HCT116 (cell line): ENCODE data around the gene MTUS2. TPM values are rescaled to one million over a fixed set of nuclear protein-coding genes. Genes with fewer than 3 reads are reported as not detected.

Source experiments
- ATAC-seq: fragments of 200-7000 bp; cut with Tn5 transposase; 2 replicates; pipeline ENCODE4 v1.9.1; 2020; ENCODE audit warnings: mild to moderate bottlenecking, moderate library complexity
- BruUV-seq: library from RNA; stranded (reverse); fragments of 400-500 nt; replicated peaks from 2 replicates; lab custom pipeline; 2021; lab: Mats Ljungman, UMichigan
- CTCF ChIA-PET: fragments of 300-600 bp; sonication (Branson Sonifier 250); formaldehyde crosslinking; loops from one replicate; lab custom pipeline; 2021; ENCODE audit warnings: antibody characterized with exemption; lab: Charles Lee
- POLR2A ChIA-PET: fragments of 300-600, 350-600 bp; sonication (Branson Sonifier 250); formaldehyde crosslinking; loops from one replicate; lab custom pipeline; 2021; ENCODE audit warnings: antibody characterized with exemption; lab: Charles Lee
- RAD21 ChIA-PET, 2 experiments: fragments of 300-600 bp; sonication (Branson Sonifier 250); formaldehyde crosslinking; loops; one replicate each; lab custom pipeline; 2023; ENCODE audit warnings: low total read pairs in 2 of 2; ENCODE audit not compliant: uncharacterized antibody in 2 of 2, unreplicated experiment in 2 of 2, low non-redundant PET in 1 of 2; lab: Charles Lee
- DNase-seq: peaks from one replicate; pipeline ENCODE4 v3.0.0-alpha.2; 2010; ENCODE audit warnings: low read depth, low spot score
- H2AFZ ChIP-seq: fragments of 200-600 bp; shearing (Covaris generic), sonication (generic); 2 replicates; pipeline ENCODE4 v1.6.1; 2017; ENCODE audit warnings: low read depth, mixed run types, mixed read lengths, antibody characterized with exemption, low read length; ENCODE audit not compliant: poor library complexity, severe bottlenecking
- H3K27ac ChIP-seq: 2 replicates; pipeline ENCODE4 v1.5.1; 2012; ENCODE audit warnings: low read depth, low read length
- H3K27me3 ChIP-seq: fragments of 200-600 bp; sonication (generic); 2 replicates; pipeline ENCODE4 v1.6.1; 2016; ENCODE audit warnings: mixed run types, low read length, mixed read lengths; ENCODE audit not compliant: insufficient read depth
- H3K36me3 ChIP-seq, 2 experiments: fragments of 200-500 bp in 1 of 2; fragments of 200-600 bp in 1 of 2; sonication (Bioruptor generic) in 1 of 2; sonication (generic) in 1 of 2; 2 replicates each; pipeline versions ENCODE4 v1.5.1 to v1.6.1; 2014 to 2016; ENCODE audit warnings: low read length in 2 of 2, inconsistent platforms in 1 of 2, mixed read lengths in 1 of 2, mixed run types in 1 of 2; ENCODE audit not compliant: insufficient read depth in 2 of 2, control insufficient read depth in 1 of 2
- H3K4me1 ChIP-seq, 2 experiments: fragments of 200-600 bp in 1 of 2; sonication (generic) in 1 of 2; 2 replicates each; pipeline versions ENCODE4 v1.5.1 to v1.6.1; 2012 to 2017; ENCODE audit warnings: low read length in 2 of 2, inconsistent platforms in 1 of 2, mild to moderate bottlenecking in 1 of 2, mixed read lengths in 1 of 2, mixed run types in 1 of 2, moderate library complexity in 1 of 2; ENCODE audit not compliant: insufficient read depth in 2 of 2, control insufficient read depth in 1 of 2
- H3K4me2 ChIP-seq: fragments of 200-600 bp; sonication (generic); 2 replicates; pipeline ENCODE4 v1.6.1; 2017; ENCODE audit warnings: mixed run types, low read length, mixed read lengths
- H3K4me3 ChIP-seq, 2 experiments: fragments of 200-600 bp in 1 of 2; sonication (generic) in 1 of 2; replicated peaks in 1 of 2; 2 replicates each; pipeline ENCODE4 v1.5.1; 2011 to 2016; ENCODE audit warnings: low read length in 2 of 2, control low read depth in 1 of 2, low read depth in 1 of 2, mild to moderate bottlenecking in 1 of 2, mixed read lengths in 1 of 2, mixed run types in 1 of 2
- H3K79me2 ChIP-seq: fragments of 200-600 bp; sonication (generic); 2 replicates; pipeline ENCODE4 v1.6.1; 2017; ENCODE audit warnings: mild to moderate bottlenecking, mixed run types, low read length, moderate library complexity, mixed read lengths; ENCODE audit not compliant: insufficient read depth
- H3K9ac ChIP-seq: fragments of 200-600 bp; sonication (generic); 2 replicates; pipeline ENCODE4 v1.6.1; 2016; ENCODE audit warnings: low read length, mixed read lengths
- H3K9me2 ChIP-seq: fragments of 200-600 bp; sonication (generic), shearing (Covaris generic); 2 replicates; pipeline ENCODE4 v1.6.1; 2017; ENCODE audit warnings: mixed run types, mild to moderate bottlenecking, moderate library complexity; ENCODE audit not compliant: insufficient read depth
- H3K9me3 ChIP-seq, 2 experiments: fragments of 200-500 bp in 1 of 2; fragments of 200-600 bp in 1 of 2; sonication (Bioruptor generic) in 1 of 2; sonication (generic) in 1 of 2; 2 replicates each; pipeline ENCODE4 v1.6.1; 2014 to 2017; ENCODE audit warnings: low read length in 2 of 2, mixed read lengths in 2 of 2, inconsistent platforms in 1 of 2, low read depth in 1 of 2, mild to moderate bottlenecking in 1 of 2, mixed run types in 1 of 2, moderate library complexity in 1 of 2; ENCODE audit not compliant: control insufficient read depth in 1 of 2, insufficient read depth in 1 of 2
- H4K20me1 ChIP-seq: fragments of 200-600 bp; sonication (generic), shearing (Covaris generic); 2 replicates; pipeline ENCODE4 v1.6.1; 2017; ENCODE audit warnings: mixed run types, mild to moderate bottlenecking, moderate library complexity; ENCODE audit not compliant: insufficient read depth
- ELF1 ChIP-seq: IDR thresholded peaks from 2 replicates; pipeline ENCODE4 v1.6.1; 2012; ENCODE audit warnings: low read depth, borderline replicate concordance
- FOSL1 ChIP-seq: IDR thresholded peaks from 2 replicates; pipeline ENCODE4 v1.6.1; 2012; ENCODE audit warnings: low read depth
- POLR2A ChIP-seq: IDR thresholded peaks from 2 replicates; pipeline ENCODE4 v1.7.0; 2011; ENCODE audit warnings: borderline replicate concordance; ENCODE audit not compliant: insufficient read depth, insufficient read length; ENCODE audit errors: extremely low read depth
- SP1 ChIP-seq: IDR thresholded peaks from 2 replicates; pipeline ENCODE4 v1.6.1; 2012; ENCODE audit warnings: low read depth
- YY1 ChIP-seq: IDR thresholded peaks from 2 replicates; pipeline ENCODE4 v1.6.1; 2011; ENCODE audit warnings: low read length, low read depth, moderate library complexity, mild to moderate bottlenecking; ENCODE audit not compliant: insufficient replicate concordance; ENCODE audit errors: extremely low read depth
- ZFX ChIP-seq: fragments of 450-650 bp; IDR thresholded peaks from 2 replicates; pipeline ENCODE4 v1.6.1; 2017
- ZNF274 ChIP-seq: fragments of 200-500 bp; sonication (Bioruptor generic); IDR thresholded peaks from 2 replicates; pipeline ENCODE4 v1.6.1; 2014; ENCODE audit warnings: mild to moderate bottlenecking, low read depth, low read length, inconsistent platforms
- intact Hi-C: fragments of 100-400 bp; cut with micrococcal nuclease; formaldehyde crosslinking; loops from 2 replicates; pipeline ENCODE4 v1.10.0; 2022
- total RNA-seq: library from RNA; stranded (reverse); gene quantifications from one replicate; pipeline ENCODE4 v1.2.1, GENCODE V29; 2021; ENCODE audit not compliant: unreplicated experiment
- TF ChIP-seq, protein P1 (sequence below): IDR thresholded peaks from 2 replicates; pipeline ENCODE4 v1.6.1; 2011; ENCODE audit warnings: mild to moderate bottlenecking, low read length, moderate library complexity; ENCODE audit not compliant: insufficient replicate concordance; ENCODE audit errors: extremely low read depth

The MTUS2 gene
- total RNA-seq, 1 experiment from 2014 or later, result 0.02 TPM

- no peak overlapping the region for H3K27ac ChIP-seq
- intact Hi-C loops, result no loop called here
- RAD21 ChIA-PET, result no interaction called here
- no peak overlapping the region for H3K4me2 ChIP-seq
- H4K20me1 ChIP-seq, result no peaks in the 10 kb centered on the region
- CTCF ChIA-PET, result interaction anchor here (1.1 kb wide), 1 partner anchor 34 kb away, joined by 6 read pairs; no protein-coding TSS in a partner anchor
- POLR2A ChIA-PET, result no interaction called here
- H3K27me3 ChIP-seq, result no peaks in the 10 kb centered on the region
- peaks cover 0 to 4% of the 10 kb centered on the region in 2 experiments; a peak in 1 of 4 replicates for H3K36me3 ChIP-seq
- peaks cover 88% of the 10 kb centered on the region for H3K79me2 ChIP-seq
- no TSS peak for BruUV-seq
- no peak overlapping the region for H3K9ac ChIP-seq
- H3K4me1 ChIP-seq, result no peaks in the 10 kb centered on the region
- TF ChIP-seq SP1 (no peak), POLR2A (no peak), ZNF274 (no peak)
- TF ChIP-seq, protein P1, sequence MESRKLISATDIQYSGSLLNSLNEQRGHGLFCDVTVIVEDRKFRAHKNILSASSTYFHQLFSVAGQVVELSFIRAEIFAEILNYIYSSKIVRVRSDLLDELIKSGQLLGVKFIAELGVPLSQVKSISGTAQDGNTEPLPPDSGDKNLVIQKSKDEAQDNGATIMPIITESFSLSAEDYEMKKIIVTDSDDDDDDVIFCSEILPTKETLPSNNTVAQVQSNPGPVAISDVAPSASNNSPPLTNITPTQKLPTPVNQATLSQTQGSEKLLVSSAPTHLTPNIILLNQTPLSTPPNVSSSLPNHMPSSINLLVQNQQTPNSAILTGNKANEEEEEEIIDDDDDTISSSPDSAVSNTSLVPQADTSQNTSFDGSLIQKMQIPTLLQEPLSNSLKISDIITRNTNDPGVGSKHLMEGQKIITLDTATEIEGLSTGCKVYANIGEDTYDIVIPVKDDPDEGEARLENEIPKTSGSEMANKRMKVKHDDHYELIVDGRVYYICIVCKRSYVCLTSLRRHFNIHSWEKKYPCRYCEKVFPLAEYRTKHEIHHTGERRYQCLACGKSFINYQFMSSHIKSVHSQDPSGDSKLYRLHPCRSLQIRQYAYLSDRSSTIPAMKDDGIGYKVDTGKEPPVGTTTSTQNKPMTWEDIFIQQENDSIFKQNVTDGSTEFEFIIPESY, result no peak
- no peak overlapping the region for H3K4me3 ChIP-seq
- no peaks in the 10 kb centered on the region for H3K9me3 ChIP-seq
- ATAC-seq, result no peak
- no peak for DNase-seq
- H2AFZ ChIP-seq, result no peak overlapping the region
- no peaks in the 10 kb centered on the region for H3K9me2 ChIP-seq
These were observed 722.2 kb downstream of the MTUS2 start for GRCh38 chr13:29542381-29542780.

DNA sequence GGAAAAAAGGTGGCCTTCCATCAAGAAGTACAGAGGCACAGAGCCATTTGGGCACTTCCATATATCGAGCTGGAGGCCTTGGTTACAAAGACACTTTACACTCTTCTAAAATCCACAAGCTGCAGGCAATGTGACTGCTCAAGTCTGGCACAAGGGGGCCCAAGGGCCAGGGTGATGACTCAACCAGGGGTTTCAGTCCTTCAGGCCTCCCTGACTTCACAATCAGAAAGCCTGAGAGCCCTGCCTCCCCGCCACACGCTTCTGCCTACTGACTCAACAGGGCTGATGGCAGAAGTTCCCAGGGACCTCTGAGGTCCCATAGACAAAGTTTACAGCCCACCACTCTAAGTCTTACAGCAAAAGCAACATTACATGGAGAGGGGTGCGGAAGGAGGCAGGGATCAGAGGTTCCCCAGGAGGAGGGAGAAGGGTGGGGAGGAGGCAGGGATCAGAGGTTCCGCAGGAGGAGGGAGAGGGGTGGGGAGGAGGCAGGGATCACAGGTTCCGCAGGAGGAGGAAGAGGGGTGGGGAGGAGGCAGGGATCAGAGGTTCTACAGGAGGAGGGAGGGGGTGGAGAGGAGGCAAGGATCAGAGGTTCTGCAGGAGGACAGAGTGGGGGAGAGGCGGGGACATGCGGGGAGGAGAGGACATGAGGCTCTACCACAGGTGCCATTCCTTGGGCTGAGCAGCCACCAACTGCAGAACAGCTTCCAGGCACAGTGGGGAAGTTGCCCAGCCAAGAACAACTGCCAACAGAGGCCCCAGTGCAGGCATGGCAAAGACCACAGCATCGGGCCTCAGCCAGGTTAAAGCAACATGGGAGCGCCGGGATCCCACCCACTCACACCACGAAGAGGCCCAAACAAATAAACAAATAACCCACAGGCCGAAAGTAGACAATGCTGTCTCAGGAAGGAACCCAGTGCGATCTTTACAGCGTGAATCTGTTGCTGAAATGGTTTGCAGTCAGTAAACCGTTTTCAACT, 723.4 kb downstream of the MTUS2 start:
- no peaks in the 10 kb centered on the region for H3K9me3 ChIP-seq
- ATAC-seq (no peak), DNase-seq (no peak)
- TF ChIP-seq ZFX (no peak), POLR2A (no peak), YY1 (no peak), FOSL1 (no peak), ELF1 (no peak)
- H3K4me3 ChIP-seq, result no peak overlapping the region
- POLR2A ChIA-PET, result no interaction called here
- no peak overlapping the region for H2AFZ ChIP-seq
- H3K27me3 ChIP-seq, result no peaks in the 10 kb centered on the region
- H3K79me2 ChIP-seq, result peaks cover 88% of the 10 kb centered on the region
- intact Hi-C loops, result no loop called here
- H3K9me2 ChIP-seq, result no peaks in the 10 kb centered on the region
- BruUV-seq, result no TSS peak
- CTCF ChIA-PET, result interaction anchor here (1.1 kb wide), 1 partner anchor 35 kb away, joined by 6 read pairs; no protein-coding TSS in a partner anchor
- H3K9ac ChIP-seq, result no peak overlapping the region
- no peak overlapping the region for H3K4me2 ChIP-seq
- no peak overlapping the region for H3K27ac ChIP-seq
- H3K4me1 ChIP-seq, result no peaks in the 10 kb centered on the region
- RAD21 ChIA-PET, result no interaction called here
- no peaks in the 10 kb centered on the region for H4K20me1 ChIP-seq
- peaks cover 3 to 4% of the 10 kb centered on the region in 2 experiments; a peak in 3 of 4 replicates for H3K36me3 ChIP-seq
